SH-SY5Y (cell line): ENCODE data around the gene TIMM8B.

Experiments used
- GATA2 ChIP-seq: IDR thresholded peaks from 2 replicates; pipeline ENCODE4 v1.6.1; 2011; ENCODE audit warnings: mild to moderate bottlenecking, low read depth, low read length
- GATA3 ChIP-seq: IDR thresholded peaks from 2 replicates; pipeline ENCODE4 v1.6.1; 2011; ENCODE audit warnings: low read depth, mild to moderate bottlenecking, low read length, moderate library complexity

GRCh38 chr11:112049777-112050176 is 36.8 kb downstream of the TIMM8B start:
- no peak for TF ChIP-seq GATA2
- no peak for TF ChIP-seq GATA3
